ENCODE results near the gene PLEKHM3.

PLEKHM3 gene

GRCh38 chr2:207808119-207808518, 217.2 kb downstream of the PLEKHM3 start:
- H3K4me3 ChIP-seq (ENCODE audit: insufficient read length, low read depth), result no peak overlapping the region
- no peak for DNase-seq (ENCODE audit: low read depth, low spot score)
- H3K9me3 ChIP-seq (ENCODE audit: insufficient read depth, low read length), result no peaks in the 10 kb centered on the region
- no peaks in the 10 kb centered on the region for H3K27me3 ChIP-seq (ENCODE audit: insufficient read depth, insufficient read length)
- H3K4me1 ChIP-seq (ENCODE audit: insufficient read depth, insufficient read length), result peaks cover 3% of the 10 kb centered on the region
- TF ChIP-seq SUZ12 (IDR thresholded peaks at IDR 0.05; ENCODE audit: extremely low read depth, insufficient read depth, insufficient read length) (no peak), YY1 (IDR thresholded peaks at IDR 0.05; ENCODE audit: insufficient read depth, insufficient read length) (no peak), ZNF274 (IDR thresholded peaks at IDR 0.05; ENCODE audit: low read depth, low read length) (no peak)
- no peak overlapping the region for H3K9ac ChIP-seq (ENCODE audit: insufficient read length, low read depth)
- H3K36me3 ChIP-seq (ENCODE audit: insufficient read depth, insufficient read length, low read length), result no peaks in the 10 kb centered on the region

GRCh38 chr2:207807516-207807915, 217.8 kb downstream of the PLEKHM3 start:
- no peak overlapping the region for H3K4me3 ChIP-seq (ENCODE audit: insufficient read length, low read depth)
- DNase-seq (ENCODE audit: low read depth, low spot score), result no peak
- H3K9me3 ChIP-seq (ENCODE audit: insufficient read depth, low read length), result no peaks in the 10 kb centered on the region
- peaks cover 3% of the 10 kb centered on the region for H3K4me1 ChIP-seq (ENCODE audit: insufficient read depth, insufficient read length)
- H3K9ac ChIP-seq (ENCODE audit: insufficient read length, low read depth), result no peak overlapping the region
- no peaks in the 10 kb centered on the region for H3K36me3 ChIP-seq (ENCODE audit: insufficient read depth, insufficient read length, low read length)
- TF ChIP-seq YY1 (IDR thresholded peaks at IDR 0.05; ENCODE audit: insufficient read depth, insufficient read length), result no peak
- no peaks in the 10 kb centered on the region for H3K27me3 ChIP-seq (ENCODE audit: insufficient read depth, insufficient read length)

- no peaks in the 10 kb centered on the region for H3K9me3 ChIP-seq (ENCODE audit: insufficient read depth, low read length)
- DNase-seq (ENCODE audit: low read depth, low spot score), result no peak
- H3K4me3 ChIP-seq (ENCODE audit: insufficient read length, low read depth), result no peak overlapping the region
- no peaks in the 10 kb centered on the region for H3K27me3 ChIP-seq (ENCODE audit: insufficient read depth, insufficient read length)
- H3K36me3 ChIP-seq (ENCODE audit: insufficient read depth, insufficient read length, low read length), result no peaks in the 10 kb centered on the region
- no peak overlapping the region for H3K9ac ChIP-seq (ENCODE audit: insufficient read length, low read depth)
- H3K4me1 ChIP-seq (ENCODE audit: insufficient read depth, insufficient read length), result peaks cover 3% of the 10 kb centered on the region
- no peak for TF ChIP-seq SUZ12 (IDR thresholded peaks at IDR 0.05; ENCODE audit: extremely low read depth, insufficient read depth, insufficient read length)
- TF ChIP-seq YY1 (IDR thresholded peaks at IDR 0.05; ENCODE audit: insufficient read depth, insufficient read length), result no peak
- no peak for TF ChIP-seq ZNF274 (IDR thresholded peaks at IDR 0.05; ENCODE audit: low read depth, low read length)
Observed at GRCh38 chr2:207805566-207806226, 219.6 kb downstream of the PLEKHM3 start.

- no peak overlapping the region for H3K9ac ChIP-seq (ENCODE audit: insufficient read length, low read depth)
- H3K4me3 ChIP-seq (ENCODE audit: insufficient read length, low read depth), result no peak overlapping the region
Observed at GRCh38 chr2:207802650-207803049, 222.7 kb downstream of the PLEKHM3 start.

GRCh38 chr2:207801259-207801658, 224.1 kb downstream of the PLEKHM3 start:
- H3K36me3 ChIP-seq (ENCODE audit: insufficient read depth, insufficient read length, low read length), result no peaks in the 10 kb centered on the region
- H3K9ac ChIP-seq (ENCODE audit: insufficient read length, low read depth), result no peak overlapping the region
- TF ChIP-seq ZNF274 (IDR thresholded peaks at IDR 0.05; ENCODE audit: low read depth, low read length), result no peak
- TF ChIP-seq SUZ12 (IDR thresholded peaks at IDR 0.05; ENCODE audit: extremely low read depth, insufficient read depth, insufficient read length), result no peak
- TF ChIP-seq YY1 (IDR thresholded peaks at IDR 0.05; ENCODE audit: insufficient read depth, insufficient read length), result no peak
- no peak overlapping the region for H3K4me3 ChIP-seq (ENCODE audit: insufficient read length, low read depth)
- H3K27me3 ChIP-seq (ENCODE audit: insufficient read depth, insufficient read length), result no peaks in the 10 kb centered on the region
- peaks cover 4% of the 10 kb centered on the region for H3K4me1 ChIP-seq (ENCODE audit: insufficient read depth, insufficient read length)
- no peaks in the 10 kb centered on the region for H3K9me3 ChIP-seq (ENCODE audit: insufficient read depth, low read length)
- no peak for DNase-seq (ENCODE audit: low read depth, low spot score)

More at GRCh38 chr2:207802650-207803049, 222.7 kb downstream of the PLEKHM3 start:
- H3K27me3 ChIP-seq (ENCODE audit: insufficient read depth, insufficient read length), result no peaks in the 10 kb centered on the region
- TF ChIP-seq SUZ12 (IDR thresholded peaks at IDR 0.05; ENCODE audit: extremely low read depth, insufficient read depth, insufficient read length) (no peak), YY1 (IDR thresholded peaks at IDR 0.05; ENCODE audit: insufficient read depth, insufficient read length) (no peak), ZNF274 (IDR thresholded peaks at IDR 0.05; ENCODE audit: low read depth, low read length) (no peak)
- no peaks in the 10 kb centered on the region for H3K4me1 ChIP-seq (ENCODE audit: insufficient read depth, insufficient read length)
- H3K9me3 ChIP-seq (ENCODE audit: insufficient read depth, low read length), result no peaks in the 10 kb centered on the region
- DNase-seq (ENCODE audit: low read depth, low spot score), result no peak
- no peaks in the 10 kb centered on the region for H3K36me3 ChIP-seq (ENCODE audit: insufficient read depth, insufficient read length, low read length)

GRCh38 chr2:207796585-207797350, 228.6 kb downstream of the PLEKHM3 start:
- TF ChIP-seq YY1 (IDR thresholded peaks at IDR 0.05; ENCODE audit: insufficient read depth, insufficient read length), result no peak
- peaks cover 8% of the 10 kb centered on the region for H3K4me1 ChIP-seq (ENCODE audit: insufficient read depth, insufficient read length)
- peak overlapping the region; percentile 76 for H3K9ac ChIP-seq (ENCODE audit: insufficient read length, low read depth)

GRCh38 chr2:207792244-207792785, 233.0 kb downstream of the PLEKHM3 start:
- Histone ChIP-seq H3K4me3 (ENCODE audit: insufficient read length, low read depth) (no peak overlapping the region), H3K9me3 (ENCODE audit: insufficient read depth, low read length) (no peaks in the 10 kb centered on the region), H3K36me3 (ENCODE audit: insufficient read depth, insufficient read length, low read length) (no peaks in the 10 kb centered on the region), H3K27me3 (ENCODE audit: insufficient read depth, insufficient read length) (no peaks in the 10 kb centered on the region), H3K9ac (ENCODE audit: insufficient read length, low read depth) (no peak overlapping the region), H3K4me1 (ENCODE audit: insufficient read depth, insufficient read length) (peaks cover 8% of the 10 kb centered on the region)
- DNase-seq (ENCODE audit: low read depth, low spot score), result no peak
- TF ChIP-seq YY1 (IDR thresholded peaks at IDR 0.05; ENCODE audit: insufficient read depth, insufficient read length), result no peak
- no peak for TF ChIP-seq ZNF274 (IDR thresholded peaks at IDR 0.05; ENCODE audit: low read depth, low read length)
- no peak for TF ChIP-seq SUZ12 (IDR thresholded peaks at IDR 0.05; ENCODE audit: extremely low read depth, insufficient read depth, insufficient read length)

More at GRCh38 chr2:207796585-207797350, 228.6 kb downstream of the PLEKHM3 start:
- no peak for DNase-seq (ENCODE audit: low read depth, low spot score)
- Histone ChIP-seq H3K27me3 (ENCODE audit: insufficient read depth, insufficient read length) (no peaks in the 10 kb centered on the region), H3K4me3 (ENCODE audit: insufficient read length, low read depth) (no peak overlapping the region), H3K36me3 (ENCODE audit: insufficient read depth, insufficient read length, low read length) (no peaks in the 10 kb centered on the region), H3K9me3 (ENCODE audit: insufficient read depth, low read length) (no peaks in the 10 kb centered on the region)
